K562 (cell line): ENCODE data around the gene SMU1. TPM values are rescaled to one million over a fixed set of nuclear protein-coding genes. Genes with fewer than 3 reads are reported as not detected.
A peak's percentile ranks its signal among the peaks of the same experiment; 100 is the strongest.

Experiments used
- ATAC-seq: fragments of 200-7000 bp; cut with Tn5 transposase; 3 replicates; pipeline ENCODE4 v1.9.1; 2020; ENCODE audit warnings: moderate library complexity
- BruUV-seq: library from RNA; stranded (reverse); fragments of 400-500 nt; replicated peaks from 2 replicates; lab custom pipeline; 2021; lab: Mats Ljungman, UMichigan
- CTCF ChIA-PET: fragments of 300-600 bp; formaldehyde crosslinking; extraction: SDS; loops from one replicate; lab custom pipeline; 2021; ENCODE audit warnings: low intra/inter-chr PET ratio; lab: Yijun Ruan, JAX
- POLR2A ChIA-PET: fragments of 300-600, 350-650 bp; sonication (Branson Sonifier 250); formaldehyde crosslinking; extraction: SDS; loops from one replicate; lab custom pipeline; 2021; ENCODE audit warnings: antibody characterized with exemption, inconsistent platforms; lab: Yijun Ruan, JAX
- DNase-seq, 4 experiments: peaks; one replicate each; pipeline versions ENCODE4 v3.0.0 to v3.0.0-alpha.2; 2011 to 2018; ENCODE audit warnings: low spot score in 3 of 4, mixed read lengths in 3 of 4; ENCODE audit errors: extremely low read depth in 1 of 4
- FAIRE-seq: peaks from 2 replicates; lab custom pipeline; 2011; peaks lifted over from hg19 to GRCh38; lab: Jason Lieb, UNC
- H2AFZ ChIP-seq: 2 replicates; pipeline ENCODE4 v1.6.0; 2011; ENCODE audit warnings: low read depth, low read length, control low read depth, inconsistent platforms
- H3K27ac ChIP-seq: fragments of 200-600 bp; 3 replicates; pipeline ENCODE4 v1.8.0; 2011; ENCODE audit warnings: low read depth, mild to moderate bottlenecking, control low read depth, inconsistent platforms, low read length, moderate library complexity, mixed read lengths; ENCODE audit errors: extremely low read depth
- H3K27me3 ChIP-seq, 2 experiments: fragments of 300-600 bp in 1 of 2; 2 replicates in 1 of 2; 3 replicates in 1 of 2; pipeline versions ENCODE4 v1.6.0 to v1.8.0; 2011; ENCODE audit warnings: inconsistent platforms in 2 of 2, low read length in 2 of 2, mild to moderate bottlenecking in 1 of 2, mixed read lengths in 1 of 2, moderate library complexity in 1 of 2; ENCODE audit not compliant: control insufficient read depth in 2 of 2, insufficient read depth in 2 of 2
- H3K36me3 ChIP-seq: fragments of 300-600 bp; 3 replicates; pipeline ENCODE4 v1.8.0; 2011; ENCODE audit warnings: mild to moderate bottlenecking, low read length, inconsistent platforms; ENCODE audit not compliant: control insufficient read depth, insufficient read depth
- H3K4me1 ChIP-seq, 2 experiments: fragments of 200-600 bp in 1 of 2; replicated peaks in 1 of 2; 2 replicates in 1 of 2; 3 replicates in 1 of 2; pipeline versions ENCODE4 v1.5.1 to v1.8.0; 2011; ENCODE audit warnings: inconsistent platforms in 2 of 2, low read length in 2 of 2, mild to moderate bottlenecking in 1 of 2, mixed read lengths in 1 of 2, moderate library complexity in 1 of 2; ENCODE audit not compliant: control insufficient read depth in 2 of 2, insufficient read depth in 2 of 2
- H3K4me2 ChIP-seq: 2 replicates; pipeline ENCODE4 v1.6.1; 2011; ENCODE audit warnings: low read length, control low read depth, inconsistent platforms, mixed read lengths; ENCODE audit not compliant: insufficient read depth
- H3K4me3 ChIP-seq: fragments of 200-600 bp; sonication (generic), shearing (Covaris generic); 2 replicates; pipeline ENCODE4 v1.5.1; 2016; ENCODE audit warnings: control low read depth, inconsistent platforms
- H3K79me2 ChIP-seq: fragments of 200-600 bp; 3 replicates; pipeline ENCODE4 v1.8.0; 2011; ENCODE audit warnings: low read length, inconsistent platforms; ENCODE audit not compliant: control insufficient read depth, insufficient read depth
- H3K9ac ChIP-seq, 2 experiments: 2 replicates each; pipeline versions ENCODE4 v1.6.0 to v1.6.1; 2011; ENCODE audit warnings: low read depth in 2 of 2, low read length in 2 of 2, control low read depth in 1 of 2, inconsistent platforms in 1 of 2, mild to moderate bottlenecking in 1 of 2, mixed read lengths in 1 of 2; ENCODE audit not compliant: insufficient read depth in 1 of 2
- H3K9me1 ChIP-seq: one replicate; pipeline ENCODE4 v1.6.0; 2011; ENCODE audit warnings: inconsistent platforms, mild to moderate bottlenecking, low read length, moderate library complexity; ENCODE audit not compliant: control insufficient read depth, insufficient read depth
- H3K9me3 ChIP-seq: replicated peaks from 2 replicates; pipeline ENCODE4 v1.5.1; 2011; ENCODE audit warnings: low read depth, low read length, inconsistent platforms; ENCODE audit not compliant: control insufficient read depth, insufficient read depth
- H4K20me1 ChIP-seq: replicated peaks from 2 replicates; pipeline ENCODE4 v1.6.1; 2011; ENCODE audit warnings: low read length, inconsistent platforms, mixed read lengths; ENCODE audit not compliant: control insufficient read depth, insufficient read depth
- CHD1 ChIP-seq: fragments of 200-600 bp; sonication (generic); IDR thresholded peaks from one replicate; pipeline ENCODE4 v1.6.1; 2012; ENCODE audit warnings: mild to moderate bottlenecking, moderate library complexity, low read length, inconsistent platforms
- MYBL2 ChIP-seq, 2 experiments: fragments of 450-650 bp in 1 of 2; sonication (generic) in 1 of 2; formaldehyde crosslinking in 1 of 2; IDR thresholded peaks; 2 replicates each; pipeline versions ENCODE4 v1.6.1 to v1.8.1; 2017 to 2022; ENCODE audit warnings: borderline replicate concordance in 1 of 2, inconsistent platforms in 1 of 2, low read depth in 1 of 2, mild to moderate bottlenecking in 1 of 2, missing genetic modification reagents in 1 of 2, moderate library complexity in 1 of 2
- SPI1 ChIP-seq: IDR thresholded peaks from 2 replicates; pipeline ENCODE4 v1.6.1; 2011; ENCODE audit warnings: low read depth, low read length, control low read depth, borderline replicate concordance
- ZNF431 ChIP-seq: sonication (generic); formaldehyde crosslinking; IDR thresholded peaks from 2 replicates; pipeline ENCODE4 v1.8.0; 2022; ENCODE audit warnings: mild to moderate bottlenecking, missing genetic modification reagents
- WGBS: fragments of 100-300 bp; shearing (Covaris generic); methylation state at CpG from one replicate; pipeline ENCODE4 v1.1.6; 2016; ENCODE audit warnings: low coverage, mixed read lengths; ENCODE audit not compliant: insufficient coverage; ENCODE audit errors: missing lambda C conversion rate; 5-methylcytosine and 5-hydroxymethylcytosine counted together
- in situ Hi-C: fragments of 300-500 bp; cut with MboI; formaldehyde crosslinking; loops from 4 replicates; pipeline ENCODE4 v1.15.0; 2018; ENCODE audit warnings: inconsistent platforms, mixed read lengths
- intact Hi-C: fragments of 100-400 bp; cut with micrococcal nuclease; formaldehyde crosslinking; loops from 2 replicates; pipeline ENCODE4 v1.14.2; 2022
- polyA plus RNA-seq, 8 experiments: library from polyadenylated mRNA; depleted of rRNA in 4 of 8; stranded (reverse) in 5 of 8; unstranded in 3 of 8; fragments of >200 nt; fragmentation: Nextera tagmentation in 2 of 8; fragmentation: Illumina TruSeq in 1 of 8; extraction: Ambion mirVana in 2 of 8; extraction: Trizol in 1 of 8; gene quantifications; 2 replicates each; pipeline versions ENCODE4 v1.2.1 to v1.2.3, GENCODE V29; 2011 to 2014; ENCODE audit warnings: inconsistent platforms in 1 of 8, missing spikeins in 1 of 8
- total RNA-seq, 7 experiments: library from RNA; depleted of rRNA in 6 of 7; stranded (reverse); fragments of >200 nt in 6 of 7; fragmentation: Illumina TruSeq in 2 of 7; extraction: Trizol in 2 of 7; gene quantifications; 2 replicates each; pipeline versions ENCODE4 v1.2.1 to v1.2.3, GENCODE V29; 2011 to 2021; ENCODE audit warnings: low replicate concordance in 1 of 7
- TF ChIP-seq, protein P1 (sequence below): fragments of 450-650 bp; IDR thresholded peaks from 2 replicates; pipeline ENCODE4 v1.6.1; 2016; ENCODE audit warnings: mild to moderate bottlenecking

Gene SMU1
- total and polyA plus RNA-seq, 9 of the 15 experiments (the other 6 are each of a cell fraction or from before 2014, with no cell fraction given): 13.2 to 33.4 (median 20.7) TPM

GRCh38 chr9:33082538-33083326 lies 6.3 kb upstream of the SMU1 start:
- POLR2A ChIA-PET: interaction anchor here (0.6 to 0.8 kb wide), 4 partner anchors 63 to 348 kb away, joined by 3 read pairs; no protein-coding TSS in a partner anchor
- WGBS: 22% methylated on average over 8 of the region's 8 CpGs
- no peak overlapping the region for H3K27ac ChIP-seq
- no TSS peak for BruUV-seq
- no peak overlapping the region for H3K4me2 ChIP-seq
- no peaks in the 10 kb centered on the region for H3K9me1 ChIP-seq
- 0 out of 2 replicates have a peak overlapping the region, but pooled peaks have one; percentile 14 for H2AFZ ChIP-seq
- H4K20me1 ChIP-seq: no peaks in the 10 kb centered on the region
- peak overlapping the region in 1 of 2 experiments; percentile 64; a peak in 1 of 4 replicates for H3K9ac ChIP-seq
- FAIRE-seq (no peak), ATAC-seq (no peak), DNase-seq (no peak)
- no peaks in the 10 kb centered on the region; a peak in 2 of 5 replicates for H3K4me1 ChIP-seq
- no peaks in the 10 kb centered on the region for H3K27me3 ChIP-seq
- no peaks in the 10 kb centered on the region for H3K79me2 ChIP-seq
- intact Hi-C loops: no loop called here
- no peaks in the 10 kb centered on the region for H3K9me3 ChIP-seq
- no peak for TF ChIP-seq ZNF431 (CRISPR knock-in tag)
- TF ChIP-seq CHD1: no peak
- TF ChIP-seq, protein P1, sequence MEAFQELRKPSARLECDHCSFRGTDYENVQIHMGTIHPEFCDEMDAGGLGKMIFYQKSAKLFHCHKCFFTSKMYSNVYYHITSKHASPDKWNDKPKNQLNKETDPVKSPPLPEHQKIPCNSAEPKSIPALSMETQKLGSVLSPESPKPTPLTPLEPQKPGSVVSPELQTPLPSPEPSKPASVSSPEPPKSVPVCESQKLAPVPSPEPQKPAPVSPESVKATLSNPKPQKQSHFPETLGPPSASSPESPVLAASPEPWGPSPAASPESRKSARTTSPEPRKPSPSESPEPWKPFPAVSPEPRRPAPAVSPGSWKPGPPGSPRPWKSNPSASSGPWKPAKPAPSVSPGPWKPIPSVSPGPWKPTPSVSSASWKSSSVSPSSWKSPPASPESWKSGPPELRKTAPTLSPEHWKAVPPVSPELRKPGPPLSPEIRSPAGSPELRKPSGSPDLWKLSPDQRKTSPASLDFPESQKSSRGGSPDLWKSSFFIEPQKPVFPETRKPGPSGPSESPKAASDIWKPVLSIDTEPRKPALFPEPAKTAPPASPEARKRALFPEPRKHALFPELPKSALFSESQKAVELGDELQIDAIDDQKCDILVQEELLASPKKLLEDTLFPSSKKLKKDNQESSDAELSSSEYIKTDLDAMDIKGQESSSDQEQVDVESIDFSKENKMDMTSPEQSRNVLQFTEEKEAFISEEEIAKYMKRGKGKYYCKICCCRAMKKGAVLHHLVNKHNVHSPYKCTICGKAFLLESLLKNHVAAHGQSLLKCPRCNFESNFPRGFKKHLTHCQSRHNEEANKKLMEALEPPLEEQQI: no peak
- TF ChIP-seq MYBL2 (IDR thresholded peaks at IDR 0.05; ENCODE audit: low read depth): no peak
- no peak for TF ChIP-seq MYBL2 (CRISPR knock-in tag; IDR thresholded peaks at IDR 0.05; ENCODE audit: borderline replicate concordance)
- TF ChIP-seq SPI1: peak; percentile 20; the same call in 1 of the 2 replicates
- no peaks in the 10 kb centered on the region for H3K36me3 ChIP-seq
- in situ Hi-C loops: loop anchor here (5.0 kb wide), 1 partner anchor 145 kb away; no protein-coding TSS in a partner anchor
- H3K4me3 ChIP-seq: no peak overlapping the region
- CTCF ChIA-PET: interaction anchor here (5.1 kb wide), 1 partner anchor 142 kb away, joined by 42 read pairs; no protein-coding TSS in a partner anchor
